ENCODE data around the gene IL1RAPL2.
"Not testable (repeated sequence)": the region's sequence is repeated elsewhere in the genome, so short reads cannot be mapped to it uniquely, and the experiment has no call there.

IL1RAPL2 gene

DNA sequence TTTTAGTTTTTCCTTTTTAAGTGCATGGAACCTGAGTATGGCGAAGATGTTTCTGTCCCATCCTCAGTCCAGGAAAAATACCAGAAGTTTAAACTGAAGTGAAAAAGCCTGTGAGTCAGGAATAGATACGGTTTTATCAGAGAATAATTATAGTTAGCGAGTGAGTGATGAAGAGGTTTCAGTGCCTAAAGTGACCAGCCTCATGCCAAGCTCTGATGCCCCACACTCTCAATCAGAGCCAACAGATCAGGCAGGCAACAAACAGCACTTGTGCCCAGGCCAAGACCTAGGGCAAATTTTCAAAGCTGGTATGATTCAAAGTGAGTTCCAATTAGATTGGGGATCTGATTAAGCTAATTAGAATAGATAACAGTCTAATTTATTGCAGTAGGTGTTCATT is 1043.5 kb downstream of the IL1RAPL2 start:
- DNase-seq (ENCODE audit: low read depth): no peak

GRCh38 chrX:105610411-105610810 is 1044.4 kb downstream of the IL1RAPL2 start:
- no peak for DNase-seq (ENCODE audit: low read depth)

DNA sequence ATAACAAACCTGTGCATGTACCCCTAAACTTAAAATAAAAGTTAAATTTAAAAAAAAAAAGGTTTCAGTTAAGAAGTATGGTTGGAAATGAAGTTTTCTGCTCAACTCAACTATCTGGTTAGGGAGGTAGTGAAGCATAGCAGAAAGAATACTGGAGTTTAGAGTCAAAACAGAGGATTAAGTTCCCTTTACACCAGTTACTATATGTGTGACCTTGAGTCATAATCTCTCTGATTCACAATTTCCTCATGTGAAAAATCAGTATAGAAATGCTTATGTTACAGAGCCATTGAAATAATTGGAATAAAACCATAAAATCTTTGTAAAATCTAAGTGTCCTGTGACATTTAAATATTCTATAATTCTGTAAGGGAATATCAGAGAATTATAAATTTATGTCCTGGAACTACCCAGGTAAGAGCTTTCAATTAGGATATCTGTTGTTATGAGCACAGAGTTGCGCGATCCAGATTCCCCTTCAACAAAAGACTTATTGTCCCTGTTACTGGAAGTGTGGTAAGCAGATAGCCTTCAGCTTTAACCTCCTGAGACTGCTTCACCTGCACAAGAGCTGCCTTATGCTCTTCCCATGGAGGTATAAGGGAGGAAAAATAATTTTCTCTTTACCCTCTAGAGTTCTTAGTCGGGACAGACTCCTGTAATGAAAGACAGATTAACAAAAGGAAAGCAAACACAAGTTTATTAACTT is 1052.5 kb downstream of the IL1RAPL2 start:
- no peak for DNase-seq (ENCODE audit: low read depth)

DNA sequence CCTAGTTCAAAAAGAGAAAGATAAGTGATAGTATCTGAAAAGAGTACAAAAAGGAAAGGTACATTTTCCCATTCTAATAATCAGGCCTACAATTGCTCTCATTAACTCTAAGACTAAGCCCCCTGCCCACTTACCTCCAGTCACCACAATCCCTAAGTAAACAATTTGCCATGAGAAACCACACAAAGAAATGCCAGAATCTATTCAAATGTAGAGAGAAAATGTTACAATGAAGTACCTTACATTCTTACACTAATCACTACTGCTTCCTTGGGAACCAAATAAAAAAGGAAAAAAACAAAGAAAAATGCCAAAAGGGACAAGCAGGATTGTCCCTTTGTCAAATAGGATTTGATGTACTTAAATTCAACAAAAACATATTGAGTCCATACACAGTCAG is 1068.2 kb downstream of the IL1RAPL2 start:
- DNase-seq (ENCODE audit: low read depth): no peak

DNA sequence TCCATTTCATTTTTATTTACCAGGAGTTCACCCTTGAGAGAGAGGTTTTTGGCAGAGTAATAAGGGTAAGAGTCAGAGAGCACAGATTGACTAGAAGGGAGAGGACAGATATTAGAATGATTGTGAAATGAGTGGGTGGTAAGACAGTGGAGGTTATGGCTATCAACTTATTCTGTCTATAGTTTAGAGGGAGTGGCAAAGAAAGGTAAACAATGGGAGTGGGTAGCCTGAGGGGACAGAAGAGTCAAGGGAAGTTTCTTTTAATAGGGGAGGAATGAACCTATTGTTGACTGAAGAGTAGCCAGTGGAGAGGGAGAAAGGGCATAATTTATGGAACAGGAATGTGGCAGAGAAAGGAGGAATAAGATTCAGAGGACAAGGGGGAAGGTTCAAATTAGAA is 1069.8 kb downstream of the IL1RAPL2 start:
- DNase-seq (ENCODE audit: low read depth): no peak

DNA sequence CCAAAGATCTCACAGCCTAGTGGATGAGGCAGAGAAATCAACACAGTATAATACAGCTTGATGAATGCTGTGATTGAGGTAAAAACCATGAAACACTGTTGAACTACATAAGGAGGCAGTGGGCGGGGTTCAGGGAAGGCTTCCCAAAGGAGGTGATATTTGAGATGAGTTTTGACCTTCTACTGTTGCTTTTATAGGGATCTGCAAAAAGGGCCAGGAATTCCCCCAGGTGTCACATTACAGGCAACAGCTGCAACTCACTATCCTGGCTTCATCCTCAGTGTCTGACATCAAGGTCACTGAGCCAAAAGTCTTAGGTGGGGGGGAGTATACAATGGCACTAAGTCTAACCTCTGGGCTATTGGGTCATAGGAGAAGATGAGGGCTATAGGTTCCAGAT is 1070.7 kb downstream of the IL1RAPL2 start:
- no peak for DNase-seq (ENCODE audit: low read depth)

DNA sequence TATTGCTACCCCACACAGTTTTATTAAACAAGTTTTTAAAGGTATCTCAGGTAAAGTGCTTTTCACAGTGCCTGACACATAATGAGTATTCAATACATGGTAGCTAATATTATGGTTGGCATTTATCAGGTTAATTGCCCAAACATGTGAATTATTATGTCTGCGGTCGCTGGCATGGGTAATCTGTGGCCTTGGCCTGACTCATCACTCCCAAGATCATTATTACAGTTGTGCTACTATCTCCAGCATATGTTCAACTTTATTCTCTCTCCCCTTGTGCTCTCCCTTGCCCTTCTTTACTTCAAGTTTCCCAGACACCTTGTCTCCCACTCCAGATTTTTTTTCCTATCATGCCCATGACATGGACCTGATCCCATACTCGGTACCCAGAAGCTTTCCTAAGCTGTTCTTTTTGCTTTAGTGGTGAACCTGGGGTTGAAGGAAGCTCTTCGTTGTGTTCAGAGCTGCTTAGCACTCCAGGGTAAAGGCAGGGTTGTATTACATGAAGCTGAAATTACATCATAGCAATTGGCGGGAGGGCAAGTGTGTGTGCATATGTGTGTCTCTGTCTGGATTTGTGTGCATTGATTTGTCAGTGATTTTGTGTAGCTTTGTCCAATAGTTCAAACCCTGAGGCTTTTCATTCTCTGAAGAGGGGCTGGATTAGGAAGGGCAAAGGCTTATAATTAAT is 1079.8 kb downstream of the IL1RAPL2 start:
- no peak for DNase-seq (ENCODE audit: low read depth)

DNA sequence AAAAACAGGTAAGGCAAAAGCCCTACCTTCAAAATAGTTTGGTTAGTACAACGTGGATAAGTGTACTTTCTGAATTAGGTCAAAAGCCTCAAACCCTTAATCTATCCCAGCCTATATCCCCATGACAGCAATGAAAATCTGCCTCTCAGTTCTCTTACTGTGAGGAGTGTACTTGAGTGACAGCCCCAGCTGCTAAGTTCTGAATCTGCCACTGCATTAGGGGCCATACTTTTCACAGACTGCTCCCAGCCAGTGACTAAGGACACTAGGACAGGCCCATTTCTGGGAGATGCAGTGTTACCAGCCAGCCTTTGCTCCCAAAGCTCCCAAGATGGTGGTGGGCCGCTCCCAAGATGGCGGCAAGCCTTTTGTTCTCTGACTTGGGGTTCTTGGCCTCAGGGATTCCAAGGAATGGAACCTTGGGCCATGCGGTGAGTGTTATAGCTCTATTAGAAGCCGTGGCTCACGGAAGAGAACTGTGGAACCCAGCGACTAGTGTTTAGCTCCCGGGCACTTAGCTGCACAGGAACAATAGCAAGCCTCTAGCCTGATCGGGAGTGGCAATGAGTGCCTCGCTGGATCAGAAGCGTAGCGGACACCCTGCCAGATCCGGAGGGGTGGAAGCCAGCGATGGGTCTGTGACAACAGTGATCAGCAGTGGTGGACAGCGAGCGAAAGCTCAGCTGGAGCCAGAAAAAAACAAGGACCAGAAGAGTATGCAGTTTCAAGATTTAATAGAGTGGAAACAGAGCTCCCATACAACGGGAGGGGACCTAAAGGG is 1080.8 kb downstream of the IL1RAPL2 start:
- no peak for DNase-seq (ENCODE audit: low read depth)

- no peak for DNase-seq (ENCODE audit: low read depth)
Observed at GRCh38 chrX:105647749-105648148, 1081.8 kb downstream of the IL1RAPL2 start.

GRCh38 chrX:105648732-105649131 is 1082.7 kb downstream of the IL1RAPL2 start:
- no peak for DNase-seq (ENCODE audit: low read depth)

DNA sequence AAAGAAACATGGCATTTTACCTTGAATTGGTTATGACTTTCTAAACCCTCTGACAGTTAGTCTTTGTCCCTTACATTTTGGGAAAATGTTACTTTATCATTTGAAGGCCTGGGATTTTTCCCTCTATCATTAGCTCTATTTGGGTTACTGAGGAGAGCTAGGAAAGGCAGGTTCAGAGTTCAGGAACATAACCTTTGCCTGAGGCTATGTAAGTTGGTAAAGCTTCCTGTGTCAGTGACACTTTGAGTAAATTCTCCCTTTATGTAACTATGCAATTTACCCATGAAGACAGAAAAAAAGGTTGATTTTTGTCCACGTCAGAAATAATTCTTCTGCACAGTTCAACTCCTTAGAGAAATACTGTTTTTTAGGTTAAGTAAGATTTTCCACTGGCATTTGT is 1084.6 kb downstream of the IL1RAPL2 start:
- no peak for DNase-seq (ENCODE audit: low read depth)

DNA sequence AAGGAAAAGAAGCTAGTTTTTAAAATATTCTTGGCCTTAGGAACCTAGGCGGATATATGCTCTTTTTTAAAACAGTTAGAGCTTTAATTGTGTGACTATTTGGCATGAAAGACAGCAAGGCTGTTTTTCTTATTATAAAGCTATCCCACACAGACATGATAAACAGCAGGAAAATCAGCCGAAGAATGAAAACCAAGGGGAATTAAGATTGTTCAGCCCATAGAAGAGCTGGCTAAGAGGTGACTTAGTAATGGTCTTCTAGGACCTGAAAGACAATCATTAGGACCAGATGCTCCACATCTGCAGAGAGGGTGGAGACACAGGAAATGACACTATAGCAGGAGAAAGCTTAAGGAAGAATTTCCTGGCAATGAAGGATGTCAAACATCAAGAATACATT is 1085.0 kb downstream of the IL1RAPL2 start:
- no peak for DNase-seq (ENCODE audit: low read depth)

- no peak for DNase-seq (ENCODE audit: low read depth)
Observed at GRCh38 chrX:105653891-105654290, 1087.9 kb downstream of the IL1RAPL2 start.

DNA sequence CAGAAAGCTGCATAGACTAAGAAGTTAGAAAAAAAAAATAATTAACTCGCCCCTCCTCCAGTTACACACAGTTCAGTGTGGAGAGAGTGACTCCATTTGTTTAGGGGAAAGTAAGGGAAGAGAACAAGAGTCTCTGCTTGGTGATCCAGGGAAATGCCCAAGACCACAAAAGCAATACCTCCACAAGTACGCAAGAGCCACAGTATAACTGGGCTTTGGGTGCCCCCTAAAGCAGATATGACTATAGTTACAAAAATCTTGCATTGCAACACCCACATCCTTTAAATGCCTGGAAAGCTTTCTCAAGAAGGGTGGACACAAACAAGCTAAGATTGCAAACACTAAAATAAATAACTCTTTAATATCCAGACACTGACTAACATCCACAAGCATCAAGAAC is 1092.1 kb downstream of the IL1RAPL2 start:
- DNase-seq (ENCODE audit: low read depth): peak; percentile 49

DNA sequence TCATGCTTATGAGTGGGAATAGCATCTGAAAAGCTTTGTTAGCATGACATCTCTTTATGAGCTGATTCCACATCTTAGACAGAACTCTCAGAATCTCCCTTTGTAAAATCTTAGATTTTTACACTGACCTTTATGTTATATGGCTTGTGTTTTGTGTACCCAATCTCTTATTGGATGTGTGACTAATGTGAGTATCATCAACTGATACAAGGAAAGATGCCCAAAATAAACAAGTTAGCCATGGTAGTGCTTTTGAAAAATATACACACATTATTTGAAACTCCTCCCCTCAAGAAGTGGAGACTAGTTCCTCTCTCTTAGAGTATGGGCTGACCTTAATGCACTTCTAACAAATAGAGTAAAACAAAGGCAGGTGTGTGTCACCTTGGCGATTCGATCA is 1096.2 kb downstream of the IL1RAPL2 start:
- DNase-seq (ENCODE audit: low read depth): no peak

- no peak for DNase-seq (ENCODE audit: low read depth)
Observed at GRCh38 chrX:105664243-105664642, 1098.2 kb downstream of the IL1RAPL2 start.

GRCh38 chrX:105684288-105684687 is 1118.3 kb downstream of the IL1RAPL2 start:
- DNase-seq (ENCODE audit: low read depth): not testable (repeated sequence)

DNA sequence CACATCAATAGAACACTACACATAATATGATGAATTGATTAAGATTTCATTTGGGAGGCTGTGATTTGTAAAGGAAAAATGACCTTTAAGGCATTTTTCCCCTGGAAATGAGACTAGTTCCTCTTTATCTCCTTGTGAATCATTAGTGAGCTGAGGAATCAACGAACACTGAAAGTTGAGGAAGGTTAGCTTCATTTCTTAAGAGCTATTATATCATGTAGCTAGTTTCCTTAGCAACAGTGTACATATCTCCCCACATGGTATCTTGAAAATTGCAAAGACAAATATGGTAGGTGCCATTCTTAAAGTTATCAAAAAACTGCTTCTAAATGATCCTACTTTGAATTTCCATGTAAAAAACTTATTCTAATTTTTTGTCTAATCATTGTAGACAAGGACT is 1128.8 kb downstream of the IL1RAPL2 start:
- DNase-seq (ENCODE audit: low read depth): no peak

- DNase-seq (ENCODE audit: low read depth): peak; percentile 43
Observed at GRCh38 chrX:105695451-105695850, 1129.5 kb downstream of the IL1RAPL2 start.

DNA sequence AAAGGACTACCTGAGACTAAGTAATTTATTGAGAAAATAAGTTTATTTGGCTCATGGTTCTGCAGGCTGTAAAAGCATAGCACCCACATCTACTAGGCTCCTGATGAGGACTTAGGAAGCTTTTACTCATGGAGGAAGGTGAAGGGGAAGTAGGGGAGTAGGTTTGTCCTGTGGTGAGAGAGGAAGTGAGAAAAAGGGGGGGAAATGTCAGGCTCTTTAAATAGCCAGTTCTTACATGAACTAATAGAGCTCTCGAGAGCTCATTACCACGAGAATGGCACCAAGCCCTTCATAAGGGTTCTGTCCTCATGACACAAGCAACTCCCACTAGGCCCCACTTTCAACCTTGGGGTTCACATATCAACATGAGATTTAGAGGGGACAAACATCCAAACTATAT is 1130.9 kb downstream of the IL1RAPL2 start:
- DNase-seq (ENCODE audit: low read depth): no peak

DNA sequence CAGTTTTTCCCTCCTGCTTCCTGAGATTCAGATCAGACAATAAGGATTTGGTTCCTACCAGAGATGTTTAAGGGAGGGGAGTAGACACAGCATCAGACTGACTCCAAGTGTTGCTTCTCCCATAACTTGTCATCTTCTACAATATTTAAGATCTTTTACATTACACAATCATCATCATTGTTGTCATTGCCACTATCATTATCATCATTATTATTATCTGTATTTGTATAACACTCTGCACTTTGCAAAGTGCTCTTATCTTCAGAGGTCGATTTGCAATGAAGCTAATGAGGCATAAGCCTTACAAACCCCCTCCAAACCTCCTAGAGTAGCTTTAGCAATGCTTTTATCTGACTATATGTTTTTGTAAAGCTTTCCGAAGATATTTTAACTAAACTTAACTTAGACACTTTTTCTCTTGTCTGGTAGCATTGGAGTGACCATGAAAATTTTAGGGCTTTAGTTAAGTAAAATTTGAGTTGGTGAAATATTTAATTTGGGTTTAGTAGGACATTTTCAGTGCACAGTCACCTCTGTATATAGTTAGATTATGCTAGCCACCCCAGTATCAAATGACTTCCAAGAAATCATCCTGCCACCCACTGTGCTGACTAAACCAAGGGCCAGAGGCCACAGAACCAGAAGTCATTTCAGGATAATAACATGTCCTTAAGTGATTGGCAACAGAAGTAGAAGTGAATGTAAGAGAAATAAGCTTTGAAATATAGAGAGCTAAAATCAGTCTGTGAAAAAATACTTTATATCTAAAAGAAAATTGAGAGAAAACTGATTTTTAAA is 1132.2 kb downstream of the IL1RAPL2 start:
- no peak for DNase-seq (ENCODE audit: low read depth)

DNA sequence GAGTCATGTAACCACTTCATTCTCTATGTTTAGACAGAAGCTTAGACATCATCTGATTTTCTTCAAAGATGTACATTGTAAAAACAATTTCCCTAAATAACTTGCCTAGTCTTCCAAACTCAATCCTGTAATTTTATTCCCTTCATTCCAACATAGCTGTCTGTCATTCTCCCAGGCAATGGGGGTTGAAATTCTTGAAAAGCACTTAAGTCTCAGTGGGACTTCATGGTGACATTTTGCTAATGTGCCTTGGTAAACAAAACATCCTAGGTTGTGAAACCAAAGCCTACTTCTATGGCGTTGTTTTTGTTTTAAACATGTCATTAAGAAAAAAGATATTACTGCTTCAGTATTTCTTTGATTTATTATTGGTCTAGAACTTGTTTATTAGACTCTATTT is 1134.3 kb downstream of the IL1RAPL2 start:
- no peak for DNase-seq (ENCODE audit: low read depth)

Measured in fibroblast of the conjunctiva (primary cell).